Esophagus muscularis mucosa (tissue), 4 donors: Measurements from ENCODE around the gene F2R. TPM values are rescaled to one million over a fixed set of nuclear protein-coding genes. Genes with fewer than 3 reads are reported as not detected.

Experiments
- DNase-seq: peaks from one replicate; pipeline ENCODE4 v3.0.0-alpha.2; 2017; ENCODE audit errors: extremely low spot score
- H3K27ac ChIP-seq, 4 donors: fragments of 200-600 bp; sonication (generic); replicated peaks in 1 of 4; 1 replicate in 3 of 4; 2 replicates in 1 of 4; pipeline ENCODE4 v1.5.1; 2016 to 2019; ENCODE audit warnings: mild to moderate bottlenecking in 1 of 4
- H3K27me3 ChIP-seq, 4 donors: fragments of 200-600 bp; sonication (generic); one replicate each; pipeline versions ENCODE4 v1.5.1 to v1.6.0; 2016 to 2019
- H3K36me3 ChIP-seq, 4 donors: fragments of 200-600 bp; sonication (generic); one replicate each; pipeline ENCODE4 v1.5.1; 2016 to 2019
- H3K4me1 ChIP-seq, 4 donors: fragments of 200-600 bp; sonication (generic); one replicate each; pipeline ENCODE4 v1.5.1; 2016 to 2019
- H3K4me3 ChIP-seq, 4 donors: fragments of 200-600 bp; sonication (generic); 1 replicate in 2 of 4; 2 replicates in 2 of 4; pipeline ENCODE4 v1.5.1; 2016 to 2019; ENCODE audit warnings: mild to moderate bottlenecking in 4 of 4, moderate library complexity in 1 of 4
- H3K9me3 ChIP-seq, 4 donors: fragments of 200-600 bp; sonication (generic); 1 replicate in 3 of 4; 2 replicates in 1 of 4; pipeline ENCODE4 v1.5.1; 2016 to 2019
- CTCF ChIP-seq, 3 experiments: fragments of 200-600 bp in 2 of 3; fragments of 450-650 bp in 1 of 3; sonication (generic) in 2 of 3; IDR thresholded peaks; one replicate each; pipeline ENCODE4 v1.5.1; 2017 to 2019; ENCODE audit warnings: antibody characterized with exemption in 3 of 3, mild to moderate bottlenecking in 2 of 3, moderate library complexity in 1 of 3
- EP300 ChIP-seq: sonication (generic); formaldehyde crosslinking; IDR thresholded peaks from one replicate; pipeline ENCODE4 v1.6.1; 2017; ENCODE audit warnings: antibody characterized with exemption
- POLR2A ChIP-seq: fragments of 450-650 bp; IDR thresholded peaks from one replicate; pipeline ENCODE4 v1.6.1; 2017; ENCODE audit warnings: antibody characterized with exemption, moderate library complexity, mild to moderate bottlenecking, low read depth
- POLR2AphosphoS5 ChIP-seq, 2 donors: sonication (generic); formaldehyde crosslinking; IDR thresholded peaks; one replicate each; pipeline ENCODE4 v1.6.1; 2017; ENCODE audit warnings: antibody characterized with exemption in 2 of 2
- WGBS: methylation state at CpG from one replicate; pipeline ENCODE4 v1.1.5; 2018; 5-methylcytosine and 5-hydroxymethylcytosine counted together
- intact Hi-C: fragments of 100-400 bp; cut with DNase I; formaldehyde crosslinking; loops from one replicate; pipeline ENCODE4 v1.15.1; 2023
- total RNA-seq, 4 donors: library from RNA; depleted of rRNA; stranded (reverse); fragments of >200 nt; gene quantifications; one replicate each; pipeline versions ENCODE4 v1.1.0 to v1.2.1, GENCODE V29; 2016

The F2R gene
- total RNA-seq, 4 donors from 2014 or later = 12.1 to 14.1 (median 13.9) TPM

- DNase-seq = no peak
- Histone ChIP-seq H3K36me3 (no peaks in the 10 kb centered on the region), H3K4me1 (peaks cover 0 to 15% (median 13%) of the 10 kb centered on the region in 4 donors), H3K27ac (no peak overlapping the region), H3K9me3 (no peaks in the 10 kb centered on the region), H3K27me3 (peaks cover 0 to 15% (median under 1%) of the 10 kb centered on the region in 4 donors), H3K4me3 (no peak overlapping the region)
- TF ChIP-seq POLR2AphosphoS5 (IDR thresholded peaks at IDR 0.05) (no peak), POLR2A (no peak), EP300 (no peak), CTCF (IDR thresholded peaks at IDR 0.05) (no peak)
- intact Hi-C loops = no loop called here
- 74% methylated on average over 4 of the region's 4 CpGs for WGBS
These were observed 4.9 kb upstream of the F2R start for GRCh38 chr5:76710991-76711390.

- DNase-seq = no peak
- Histone ChIP-seq H3K27ac (peak overlapping the region; percentile 54 to 68 (median 62)), H3K4me1 (peaks cover 6 to 30% (median 22%) of the 10 kb centered on the region in 4 donors), H3K36me3 (no peaks in the 10 kb centered on the region), H3K9me3 (no peaks in the 10 kb centered on the region), H3K4me3 (peak overlapping the region; percentile 60 to 68 (median 64)), H3K27me3 (peaks cover 0 to 41% (median 8%) of the 10 kb centered on the region in 4 donors)
- intact Hi-C loops = no loop called here
- 30% methylated on average over 40 of the region's 52 CpGs for WGBS
- TF ChIP-seq EP300 (no peak), POLR2AphosphoS5 (IDR thresholded peaks at IDR 0.05) (peak in 1 of 2 donors; percentile 6)
These were observed 1.0 kb upstream of the F2R start for GRCh38 chr5:76714751-76715485.

GRCh38 chr5:76715486-76715735, 515 bp upstream of the F2R start:
- H3K9me3 ChIP-seq = no peaks in the 10 kb centered on the region
- intact Hi-C loops = no loop called here
- H3K4me3 ChIP-seq = peak overlapping the region; percentile 60 to 68 (median 64)
- H3K36me3 ChIP-seq = no peaks in the 10 kb centered on the region
- H3K27me3 ChIP-seq = peaks cover 0 to 42% (median 8%) of the 10 kb centered on the region in 4 donors
- 1% methylated on average over 14 of the region's 14 CpGs for whole genome bisulfite sequencing
- no peak for DNase-seq
- H3K27ac ChIP-seq = peak overlapping the region; percentile 54 to 68 (median 62)
- H3K4me1 ChIP-seq = peaks cover 6 to 30% (median 22%) of the 10 kb centered on the region in 4 donors
- TF ChIP-seq POLR2A (no peak), EP300 (no peak), CTCF (IDR thresholded peaks at IDR 0.05) (no peak), POLR2AphosphoS5 (IDR thresholded peaks at IDR 0.05) (no peak)

GRCh38 chr5:76716456-76717157, 681 bp downstream of the F2R start:
- 6% methylated on average over 16 of the region's 29 CpGs for WGBS

More at GRCh38 chr5:76716456-76717157, 681 bp downstream of the F2R start:
- no peaks in the 10 kb centered on the region for H3K36me3 ChIP-seq
- peak overlapping the region; percentile 60 to 68 (median 64) for H3K4me3 ChIP-seq
- DNase-seq = no peak
- H3K4me1 ChIP-seq = peaks cover 11 to 31% (median 26%) of the 10 kb centered on the region in 4 donors
- intact Hi-C loops = no loop called here
- peak overlapping the region; percentile 54 to 68 (median 62) for H3K27ac ChIP-seq
- TF ChIP-seq EP300 (no peak), CTCF (IDR thresholded peaks at IDR 0.05) (no peak), POLR2A (no peak)
- H3K27me3 ChIP-seq = peaks cover 0 to 42% (median 8%) of the 10 kb centered on the region in 4 donors
- H3K9me3 ChIP-seq = no peaks in the 10 kb centered on the region
